ENCODE results near the gene OR52E6.

DNA sequence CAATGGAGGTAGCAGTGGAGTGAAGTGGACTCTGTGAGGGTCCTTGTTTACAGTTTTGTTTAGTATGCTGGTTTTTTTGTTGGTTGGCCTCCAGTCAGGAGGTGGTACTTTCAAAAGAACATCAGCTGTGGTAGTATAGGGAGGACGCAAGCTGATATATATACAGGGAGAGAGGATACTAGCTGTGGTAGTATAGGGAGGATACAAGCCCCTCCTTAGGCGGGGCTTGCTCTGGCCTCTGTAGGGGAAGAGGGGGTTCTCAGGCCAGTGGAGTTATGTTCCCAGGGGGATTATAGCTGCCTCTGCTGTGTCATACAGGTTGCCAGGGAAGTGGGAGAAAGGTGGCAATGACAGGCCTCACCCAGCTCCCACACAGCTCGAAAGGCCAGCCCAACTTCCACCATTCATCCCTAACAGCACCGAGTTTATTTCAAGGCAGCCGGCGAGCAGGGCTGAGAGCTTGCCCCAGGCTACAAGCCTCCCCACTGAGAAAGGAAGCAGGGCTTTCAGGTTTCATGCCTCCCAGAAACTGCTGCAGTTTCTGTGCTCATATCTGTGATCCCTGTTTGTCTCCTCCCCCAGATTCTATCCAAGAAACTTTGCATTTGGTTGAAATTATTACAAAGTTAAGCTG, 10.4 kb downstream of the OR52E6 start:
- TF ChIP-seq FOXJ3 (CRISPR knock-in tag; IDR thresholded peaks at IDR 0.05; ENCODE audit: borderline replicate concordance), result no peak
- TF ChIP-seq, protein P1, sequence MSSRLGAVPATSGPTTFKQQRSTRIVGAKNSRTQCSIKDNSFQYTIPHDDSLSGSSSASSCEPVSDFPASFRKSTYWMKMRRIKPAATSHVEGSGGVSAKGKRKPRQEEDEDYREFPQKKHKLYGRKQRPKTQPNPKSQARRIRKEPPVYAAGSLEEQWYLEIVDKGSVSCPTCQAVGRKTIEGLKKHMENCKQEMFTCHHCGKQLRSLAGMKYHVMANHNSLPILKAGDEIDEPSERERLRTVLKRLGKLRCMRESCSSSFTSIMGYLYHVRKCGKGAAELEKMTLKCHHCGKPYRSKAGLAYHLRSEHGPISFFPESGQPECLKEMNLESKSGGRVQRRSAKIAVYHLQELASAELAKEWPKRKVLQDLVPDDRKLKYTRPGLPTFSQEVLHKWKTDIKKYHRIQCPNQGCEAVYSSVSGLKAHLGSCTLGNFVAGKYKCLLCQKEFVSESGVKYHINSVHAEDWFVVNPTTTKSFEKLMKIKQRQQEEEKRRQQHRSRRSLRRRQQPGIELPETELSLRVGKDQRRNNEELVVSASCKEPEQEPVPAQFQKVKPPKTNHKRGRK (CRISPR knock-in tag; IDR thresholded peaks at IDR 0.05; ENCODE audit: borderline replicate concordance), result no peak
- TF ChIP-seq, protein P2, sequence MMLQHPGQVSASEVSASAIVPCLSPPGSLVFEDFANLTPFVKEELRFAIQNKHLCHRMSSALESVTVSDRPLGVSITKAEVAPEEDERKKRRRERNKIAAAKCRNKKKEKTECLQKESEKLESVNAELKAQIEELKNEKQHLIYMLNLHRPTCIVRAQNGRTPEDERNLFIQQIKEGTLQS (CRISPR knock-in tag; conservative IDR thresholded peaks at IDR 0.05), result no peak
- no peak for TF ChIP-seq ARID4B (CRISPR knock-in tag; IDR thresholded peaks at IDR 0.05; ENCODE audit: borderline replicate concordance)
- no peak for TF ChIP-seq ZNF416 (CRISPR knock-in tag; IDR thresholded peaks at IDR 0.05)
- TF ChIP-seq, protein P3, sequence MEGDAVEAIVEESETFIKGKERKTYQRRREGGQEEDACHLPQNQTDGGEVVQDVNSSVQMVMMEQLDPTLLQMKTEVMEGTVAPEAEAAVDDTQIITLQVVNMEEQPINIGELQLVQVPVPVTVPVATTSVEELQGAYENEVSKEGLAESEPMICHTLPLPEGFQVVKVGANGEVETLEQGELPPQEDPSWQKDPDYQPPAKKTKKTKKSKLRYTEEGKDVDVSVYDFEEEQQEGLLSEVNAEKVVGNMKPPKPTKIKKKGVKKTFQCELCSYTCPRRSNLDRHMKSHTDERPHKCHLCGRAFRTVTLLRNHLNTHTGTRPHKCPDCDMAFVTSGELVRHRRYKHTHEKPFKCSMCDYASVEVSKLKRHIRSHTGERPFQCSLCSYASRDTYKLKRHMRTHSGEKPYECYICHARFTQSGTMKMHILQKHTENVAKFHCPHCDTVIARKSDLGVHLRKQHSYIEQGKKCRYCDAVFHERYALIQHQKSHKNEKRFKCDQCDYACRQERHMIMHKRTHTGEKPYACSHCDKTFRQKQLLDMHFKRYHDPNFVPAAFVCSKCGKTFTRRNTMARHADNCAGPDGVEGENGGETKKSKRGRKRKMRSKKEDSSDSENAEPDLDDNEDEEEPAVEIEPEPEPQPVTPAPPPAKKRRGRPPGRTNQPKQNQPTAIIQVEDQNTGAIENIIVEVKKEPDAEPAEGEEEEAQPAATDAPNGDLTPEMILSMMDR (IDR thresholded peaks at IDR 0.05), result no peak
- TF ChIP-seq MYBL2 (CRISPR knock-in tag; IDR thresholded peaks at IDR 0.05), result no peak
- no peak for TF ChIP-seq SOX15 (CRISPR knock-in tag; IDR thresholded peaks at IDR 0.05)
- TF ChIP-seq SP1 (CRISPR knock-in tag; conservative IDR thresholded peaks at IDR 0.05), result no peak
- no peak for TF ChIP-seq RELA (CRISPR knock-in tag; IDR thresholded peaks at IDR 0.05; ENCODE audit: borderline replicate concordance)
- no peak for TF ChIP-seq MLX (CRISPR knock-in tag; IDR thresholded peaks at IDR 0.05)
- TF ChIP-seq, protein P4, sequence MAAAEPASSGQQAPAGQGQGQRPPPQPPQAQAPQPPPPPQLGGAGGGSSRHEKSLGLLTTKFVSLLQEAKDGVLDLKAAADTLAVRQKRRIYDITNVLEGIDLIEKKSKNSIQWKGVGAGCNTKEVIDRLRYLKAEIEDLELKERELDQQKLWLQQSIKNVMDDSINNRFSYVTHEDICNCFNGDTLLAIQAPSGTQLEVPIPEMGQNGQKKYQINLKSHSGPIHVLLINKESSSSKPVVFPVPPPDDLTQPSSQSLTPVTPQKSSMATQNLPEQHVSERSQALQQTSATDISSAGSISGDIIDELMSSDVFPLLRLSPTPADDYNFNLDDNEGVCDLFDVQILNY (CRISPR knock-in tag; IDR thresholded peaks at IDR 0.05), result no peak
- no peak for TF ChIP-seq TP53 (CRISPR knock-in tag; IDR thresholded peaks at IDR 0.05)

Measured in WTC11 (cell line).